Colonic mucosa (tissue), 4 donors: ENCODE data around the gene RBAK. TPM values are rescaled to one million over a fixed set of nuclear protein-coding genes. Genes with fewer than 3 reads are reported as not detected.
"Not testable (repeated sequence)": the region's sequence is repeated elsewhere in the genome, so short reads cannot be mapped to it uniquely, and the experiment has no call there.

Experiments
- DNase-seq: peaks from one replicate; pipeline ENCODE4 v3.0.0-alpha.2; 2020
- H3K27ac ChIP-seq: fragments of 200-600 bp; one replicate; pipeline ENCODE4 v1.8.0; 2021
- H3K27me3 ChIP-seq: fragments of 200-600 bp; one replicate; pipeline ENCODE4 v1.8.0; 2021
- H3K36me3 ChIP-seq: fragments of 200-600 bp; one replicate; pipeline ENCODE4 v1.8.0; 2021
- H3K4me1 ChIP-seq: fragments of 200-600 bp; one replicate; pipeline ENCODE4 v1.8.0; 2021; ENCODE audit warnings: mild to moderate bottlenecking
- H3K4me3 ChIP-seq: fragments of 200-600 bp; one replicate; pipeline ENCODE4 v1.8.0; 2021
- H3K9ac ChIP-seq, 2 donors: one replicate each; pipeline ENCODE4 v1.7.0; 2013; ENCODE audit warnings: control low read depth in 2 of 2, low read depth in 2 of 2, low read length in 2 of 2
- H3K9me3 ChIP-seq: fragments of 200-600 bp; one replicate; pipeline ENCODE4 v1.8.0; 2021
- CTCF ChIP-seq: fragments of 200-600 bp; IDR thresholded peaks from one replicate; pipeline ENCODE4 v1.8.0; 2022; ENCODE audit warnings: antibody characterized with exemption, mild to moderate bottlenecking
- intact Hi-C: fragments of 100-400 bp; cut with DNase I; formaldehyde crosslinking; loops from one replicate; pipeline ENCODE4 v1.14.1; 2022
- total RNA-seq, 2 donors: library from RNA; stranded (reverse); fragmentation: NEBNext Ultra II Directional in 1 of 2; extraction: Animal tissue kit (Norgen Biotek cat#: 25700) in 1 of 2; gene quantifications; one replicate each; pipeline ENCODE4 v1.2.1, GENCODE V29; 2021
- donor health status: healthy.
- donor health status: DM: no; HTN: no; CAD: no.
- donor health status: DM: no; HTN: no; CAD: no.

RBAK gene
- total RNA-seq, 2 donors from 2014 or later, result 8.0 to 11.8 TPM

- H3K27me3 ChIP-seq, result no peaks in the 10 kb centered on the region
- H3K9me3 ChIP-seq, result peaks cover 15% of the 10 kb centered on the region
- intact Hi-C loops, result no loop called here
- no peak overlapping the region for H3K4me3 ChIP-seq
- no peaks in the 10 kb centered on the region for H3K4me1 ChIP-seq
- TF ChIP-seq CTCF, result no peak
- no peak overlapping the region for H3K9ac ChIP-seq
- peaks cover 11% of the 10 kb centered on the region for H3K36me3 ChIP-seq
- no peak overlapping the region for H3K27ac ChIP-seq
- DNase-seq, result no peak
Measured at GRCh38 chr7:5068521-5068920, 22.9 kb downstream of the RBAK start.

- no peak for TF ChIP-seq CTCF
- H3K27me3 ChIP-seq, result no peaks in the 10 kb centered on the region
- DNase-seq, result no peak
- H3K9me3 ChIP-seq, result peaks cover 3% of the 10 kb centered on the region
- no peak overlapping the region for H3K9ac ChIP-seq
- no peak overlapping the region for H3K27ac ChIP-seq
- H3K36me3 ChIP-seq, result no peaks in the 10 kb centered on the region
- intact Hi-C loops, result no loop called here
- no peak overlapping the region for H3K4me3 ChIP-seq
- H3K4me1 ChIP-seq, result no peaks in the 10 kb centered on the region
Measured at GRCh38 chr7:5070206-5070605, 24.5 kb downstream of the RBAK start.

- intact Hi-C loops, H3K27ac ChIP-seq, H3K9ac ChIP-seq, H3K27me3 ChIP-seq, H3K4me3 ChIP-seq, DNase-seq, H3K9me3 ChIP-seq, H3K36me3 ChIP-seq, H3K4me1 ChIP-seq: not testable (repeated sequence)
Measured at GRCh38 chr7:5075187-5075586, 29.5 kb downstream of the RBAK start.

GRCh38 chr7:5077740-5078139 is 32.1 kb downstream of the RBAK start:
- H3K4me3 ChIP-seq, result no peak overlapping the region
- no peak for DNase-seq
- no peak overlapping the region for H3K9ac ChIP-seq
- no peaks in the 10 kb centered on the region for H3K36me3 ChIP-seq
- TF ChIP-seq CTCF, result no peak
- H3K27me3 ChIP-seq, result no peaks in the 10 kb centered on the region
- H3K4me1 ChIP-seq, result no peaks in the 10 kb centered on the region
- no peaks in the 10 kb centered on the region for H3K9me3 ChIP-seq
- intact Hi-C loops, result no loop called here
- no peak overlapping the region for H3K27ac ChIP-seq

- no peak for DNase-seq
- intact Hi-C loops, result loop anchor here (10.0 kb wide), 1 partner anchor 248 kb away; no protein-coding TSS in a partner anchor
- Histone ChIP-seq H3K9me3 (no peaks in the 10 kb centered on the region), H3K4me3 (no peak overlapping the region), H3K36me3 (no peaks in the 10 kb centered on the region), H3K4me1 (no peaks in the 10 kb centered on the region), H3K27me3 (no peaks in the 10 kb centered on the region), H3K27ac (no peak overlapping the region), H3K9ac (no peak overlapping the region)
- no peak for TF ChIP-seq CTCF
Measured at GRCh38 chr7:5082806-5083205, 37.1 kb downstream of the RBAK start.

- no peaks in the 10 kb centered on the region for H3K4me1 ChIP-seq
- H3K9me3 ChIP-seq, result no peaks in the 10 kb centered on the region
- no peak overlapping the region for H3K9ac ChIP-seq
- H3K27me3 ChIP-seq, result no peaks in the 10 kb centered on the region
- TF ChIP-seq CTCF, result no peak
- H3K27ac ChIP-seq, result no peak overlapping the region
- H3K36me3 ChIP-seq, result no peaks in the 10 kb centered on the region
- H3K4me3 ChIP-seq, result no peak overlapping the region
- intact Hi-C loops, result loop anchor here (10.0 kb wide), 1 partner anchor 249 kb away; no protein-coding TSS in a partner anchor
- DNase-seq, result no peak
Measured at GRCh38 chr7:5083311-5083711, 37.7 kb downstream of the RBAK start.
